HepG2 (cell line): Measurements from ENCODE around the gene C16orf54. TPM values are rescaled to one million over a fixed set of nuclear protein-coding genes. Genes with fewer than 3 reads are reported as not detected.

ENCODE experiments used
- BRD4 ChIP-seq: sonication (generic); formaldehyde crosslinking; IDR thresholded peaks from 2 replicates; pipeline ENCODE4 v1.4.0; 2020; ENCODE audit warnings: missing genetic modification reagents
- CENPT ChIP-seq: sonication (generic); formaldehyde crosslinking; IDR thresholded peaks from 2 replicates; pipeline ENCODE4 v1.8.0; 2022; ENCODE audit warnings: low read depth, mild to moderate bottlenecking, moderate library complexity, missing genetic modification reagents
- CREB1 ChIP-seq, 2 experiments: fragments of 450-650 bp in 1 of 2; IDR thresholded peaks; 2 replicates each; pipeline ENCODE4 v1.6.1; 2016 to 2017; ENCODE audit warnings: control low read depth in 1 of 2, mild to moderate bottlenecking in 1 of 2, missing compliant biosample characterization in 1 of 2, missing genetic modification characterization in 1 of 2
- ELF1 ChIP-seq: sonication (generic); formaldehyde crosslinking; IDR thresholded peaks from 2 replicates; pipeline ENCODE4 v1.4.0; 2020; ENCODE audit warnings: missing genetic modification reagents
- ESRRA ChIP-seq: sonication (generic); formaldehyde crosslinking; IDR thresholded peaks from 2 replicates; pipeline ENCODE4 v1.5.1; 2020; ENCODE audit warnings: mild to moderate bottlenecking, low read depth, missing genetic modification reagents
- GPN1 ChIP-seq: sonication (generic); formaldehyde crosslinking; IDR thresholded peaks from 2 replicates; pipeline ENCODE4 v1.5.1; 2020; ENCODE audit warnings: missing genetic modification reagents, borderline replicate concordance
- IRX3 ChIP-seq: sonication (generic); formaldehyde crosslinking; IDR thresholded peaks from 2 replicates; pipeline ENCODE4 v1.8.1; 2023; ENCODE audit warnings: mild to moderate bottlenecking, low read depth, missing genetic modification reagents, borderline replicate concordance
- MZF1 ChIP-seq: sonication (generic); formaldehyde crosslinking; IDR thresholded peaks from 2 replicates; pipeline ENCODE4 v1.8.1; 2023; ENCODE audit warnings: mild to moderate bottlenecking, missing genetic modification reagents, borderline replicate concordance
- PAF1 ChIP-seq: IDR thresholded peaks from 2 replicates; pipeline ENCODE4 v1.6.1; 2016; ENCODE audit warnings: missing genetic modification reagents, missing compliant biosample characterization
- RBAK ChIP-seq: sonication (generic); formaldehyde crosslinking; IDR thresholded peaks from 2 replicates; pipeline ENCODE4 v1.5.1; 2020; ENCODE audit warnings: mild to moderate bottlenecking, missing genetic modification reagents
- SIN3A ChIP-seq: IDR thresholded peaks from 2 replicates; pipeline ENCODE4 v1.6.1; 2011; ENCODE audit warnings: low read depth, mild to moderate bottlenecking, control low read depth, low read length, borderline replicate concordance
- SMAD3 ChIP-seq: sonication (generic); formaldehyde crosslinking; IDR thresholded peaks from 2 replicates; pipeline ENCODE4 v1.4.0; 2020; ENCODE audit warnings: missing genetic modification reagents
- SMYD3 ChIP-seq: sonication (generic); formaldehyde crosslinking; IDR thresholded peaks from 2 replicates; pipeline ENCODE4 v1.8.1; 2023; ENCODE audit warnings: mild to moderate bottlenecking, missing genetic modification reagents
- ZFP36L2 ChIP-seq: sonication (generic); formaldehyde crosslinking; IDR thresholded peaks from 2 replicates; pipeline ENCODE4 v1.4.0; 2020; ENCODE audit warnings: missing genetic modification reagents
- ZFP41 ChIP-seq: sonication (generic); formaldehyde crosslinking; IDR thresholded peaks from 2 replicates; pipeline ENCODE4 v1.4.0; 2020; ENCODE audit warnings: mild to moderate bottlenecking, missing genetic modification reagents, borderline replicate concordance
- ZNF644 ChIP-seq: IDR thresholded peaks from 2 replicates; pipeline ENCODE4 v1.6.1; 2016; ENCODE audit warnings: low read depth
- polyA plus RNA-seq, 8 experiments: library from polyadenylated mRNA; depleted of rRNA in 3 of 8; stranded (reverse) in 7 of 8; unstranded in 1 of 8; fragments of >200 nt; fragmentation: Illumina TruSeq in 4 of 8; extraction: Trizol in 4 of 8; gene quantifications; 2 replicates each; pipeline versions ENCODE4 v1.2.1 to v1.2.3, GENCODE V29; 2011 to 2016; ENCODE audit warnings: low read depth in 4 of 8, missing spikeins in 1 of 8, mixed read lengths in 1 of 8; ENCODE audit not compliant: insufficient read depth in 1 of 8
- total RNA-seq, 5 experiments: library from RNA; depleted of rRNA; stranded (reverse); fragments of >200 nt; fragmentation: Illumina TruSeq; extraction: Trizol; gene quantifications; 2 replicates each; pipeline ENCODE4 v1.2.3, GENCODE V29; 2016; ENCODE audit warnings: low read depth in 1 of 5
- TF ChIP-seq, protein P1 (sequence below): sonication (generic); formaldehyde crosslinking; IDR thresholded peaks from 2 replicates; pipeline ENCODE4 v1.5.0; 2020; ENCODE audit warnings: mild to moderate bottlenecking, missing genetic modification reagents
- TF ChIP-seq, protein P2 (sequence below): IDR thresholded peaks from 2 replicates; pipeline ENCODE4 v1.6.1; 2018; ENCODE audit warnings: missing genetic modification reagents
- TF ChIP-seq, protein P3 (sequence below): sonication (generic); formaldehyde crosslinking; IDR thresholded peaks from 2 replicates; pipeline ENCODE4 v1.5.0; 2020; ENCODE audit warnings: missing genetic modification reagents, mild to moderate bottlenecking, borderline replicate concordance
- TF ChIP-seq, protein P4 (sequence below): sonication (generic); formaldehyde crosslinking; IDR thresholded peaks from 2 replicates; pipeline ENCODE4 v1.5.0; 2020; ENCODE audit warnings: missing genetic modification reagents
- TF ChIP-seq, protein P5 (sequence below): sonication (generic); formaldehyde crosslinking; IDR thresholded peaks from 2 replicates; pipeline ENCODE4 v1.5.0; 2020; ENCODE audit warnings: missing genetic modification reagents, mild to moderate bottlenecking, borderline replicate concordance

C16orf54 gene
- total and polyA plus RNA-seq, 2 of the 13 experiments (the other 11 are each of a cell fraction or from before 2014, with no cell fraction given): not detected

DNA sequence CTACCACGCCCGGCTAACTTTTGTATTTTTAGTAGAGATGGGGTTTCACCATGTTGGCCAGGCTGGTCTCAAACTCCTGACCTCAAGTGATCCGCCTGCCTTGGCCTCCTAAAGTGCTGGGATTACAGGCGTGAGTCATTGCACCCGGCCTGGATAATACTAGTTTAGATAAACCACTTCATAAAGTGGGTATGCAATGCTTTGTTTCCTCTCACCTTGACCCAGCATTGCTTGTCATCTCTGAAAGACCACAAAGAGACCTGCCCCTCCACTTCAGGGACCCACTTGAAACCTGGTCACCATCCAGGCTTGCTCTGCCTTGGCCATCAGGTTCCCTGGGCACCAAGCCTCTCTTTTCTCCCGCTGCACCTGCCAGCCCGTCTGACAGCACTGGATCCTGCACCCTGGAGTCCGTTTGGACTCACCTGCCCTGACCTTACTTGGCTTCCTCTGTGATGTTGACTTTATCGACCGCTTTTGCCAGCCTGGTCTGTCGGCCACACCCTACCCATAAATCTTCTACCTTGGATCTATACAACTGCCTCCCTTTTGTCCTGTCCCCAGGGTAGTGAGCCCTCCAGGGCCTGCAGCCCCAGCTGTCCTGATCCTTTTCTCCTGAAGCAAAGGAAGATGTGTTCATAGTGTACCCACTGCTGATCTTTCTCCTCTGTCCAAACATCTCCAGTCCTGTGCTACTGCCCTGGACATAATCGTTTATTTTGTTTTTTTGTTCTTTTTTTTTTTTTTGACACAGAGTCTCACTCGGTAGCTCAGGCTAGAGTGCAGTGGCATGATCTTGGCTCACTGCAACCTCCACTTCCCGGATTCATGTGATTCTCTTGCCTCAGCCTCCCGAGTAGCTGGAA lies 19.6 kb upstream of the C16orf54 start (continued):
- no peak; the same call in 1 of the 2 replicates for TF ChIP-seq IRX3
- peak; percentile 89; the same call in 1 of the 2 replicates for TF ChIP-seq BRD4
- TF ChIP-seq CREB1 (IDR thresholded peaks at IDR 0.05): no peak
- TF ChIP-seq CREB1 (CRISPR knock-in tag; IDR thresholded peaks at IDR 0.05): peak; percentile 55
- peak; percentile 89 for TF ChIP-seq SMAD3
- no peak for TF ChIP-seq CENPT (CRISPR knock-in tag)
- 0 out of 2 replicates have a peak, but pooled peaks have one; percentile 21 for TF ChIP-seq SIN3A
- TF ChIP-seq, protein P1, sequence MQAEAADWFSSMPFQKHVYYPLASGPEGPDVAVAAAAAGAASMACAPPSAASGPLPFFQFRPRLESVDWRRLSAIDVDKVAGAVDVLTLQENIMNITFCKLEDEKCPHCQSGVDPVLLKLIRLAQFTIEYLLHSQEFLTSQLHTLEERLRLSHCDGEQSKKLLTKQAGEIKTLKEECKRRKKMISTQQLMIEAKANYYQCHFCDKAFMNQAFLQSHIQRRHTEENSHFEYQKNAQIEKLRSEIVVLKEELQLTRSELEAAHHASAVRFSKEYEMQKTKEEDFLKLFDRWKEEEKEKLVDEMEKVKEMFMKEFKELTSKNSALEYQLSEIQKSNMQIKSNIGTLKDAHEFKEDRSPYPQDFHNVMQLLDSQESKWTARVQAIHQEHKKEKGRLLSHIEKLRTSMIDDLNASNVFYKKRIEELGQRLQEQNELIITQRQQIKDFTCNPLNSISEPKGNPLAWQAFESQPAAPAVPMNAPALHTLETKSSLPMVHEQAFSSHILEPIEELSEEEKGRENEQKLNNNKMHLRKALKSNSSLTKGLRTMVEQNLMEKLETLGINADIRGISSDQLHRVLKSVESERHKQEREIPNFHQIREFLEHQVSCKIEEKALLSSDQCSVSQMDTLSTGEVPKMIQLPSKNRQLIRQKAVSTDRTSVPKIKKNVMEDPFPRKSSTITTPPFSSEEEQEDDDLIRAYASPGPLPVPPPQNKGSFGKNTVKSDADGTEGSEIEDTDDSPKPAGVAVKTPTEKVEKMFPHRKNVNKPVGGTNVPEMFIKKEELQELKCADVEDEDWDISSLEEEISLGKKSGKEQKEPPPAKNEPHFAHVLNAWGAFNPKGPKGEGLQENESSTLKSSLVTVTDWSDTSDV (CRISPR knock-in tag): no peak
- TF ChIP-seq, protein P2, sequence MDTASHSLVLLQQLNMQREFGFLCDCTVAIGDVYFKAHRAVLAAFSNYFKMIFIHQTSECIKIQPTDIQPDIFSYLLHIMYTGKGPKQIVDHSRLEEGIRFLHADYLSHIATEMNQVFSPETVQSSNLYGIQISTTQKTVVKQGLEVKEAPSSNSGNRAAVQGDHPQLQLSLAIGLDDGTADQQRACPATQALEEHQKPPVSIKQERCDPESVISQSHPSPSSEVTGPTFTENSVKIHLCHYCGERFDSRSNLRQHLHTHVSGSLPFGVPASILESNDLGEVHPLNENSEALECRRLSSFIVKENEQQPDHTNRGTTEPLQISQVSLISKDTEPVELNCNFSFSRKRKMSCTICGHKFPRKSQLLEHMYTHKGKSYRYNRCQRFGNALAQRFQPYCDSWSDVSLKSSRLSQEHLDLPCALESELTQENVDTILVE (CRISPR knock-in tag): peak; percentile 81
- TF ChIP-seq MZF1 (CRISPR knock-in tag): peak; percentile 37; the same call in 1 of the 2 replicates
- no peak for TF ChIP-seq ELF1
- TF ChIP-seq, protein P3, sequence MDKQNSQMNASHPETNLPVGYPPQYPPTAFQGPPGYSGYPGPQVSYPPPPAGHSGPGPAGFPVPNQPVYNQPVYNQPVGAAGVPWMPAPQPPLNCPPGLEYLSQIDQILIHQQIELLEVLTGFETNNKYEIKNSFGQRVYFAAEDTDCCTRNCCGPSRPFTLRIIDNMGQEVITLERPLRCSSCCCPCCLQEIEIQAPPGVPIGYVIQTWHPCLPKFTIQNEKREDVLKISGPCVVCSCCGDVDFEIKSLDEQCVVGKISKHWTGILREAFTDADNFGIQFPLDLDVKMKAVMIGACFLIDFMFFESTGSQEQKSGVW (CRISPR knock-in tag): no peak
- no peak for TF ChIP-seq PAF1 (CRISPR knock-in tag)
- TF ChIP-seq ZFP36L2 (CRISPR knock-in tag): no peak
- TF ChIP-seq GPN1 (CRISPR knock-in tag): no peak
- TF ChIP-seq ZFP41: no peak; the same call in 1 of the 2 replicates
- TF ChIP-seq SMYD3: peak; percentile 88; the same call in 1 of the 2 replicates
- TF ChIP-seq, protein P4, sequence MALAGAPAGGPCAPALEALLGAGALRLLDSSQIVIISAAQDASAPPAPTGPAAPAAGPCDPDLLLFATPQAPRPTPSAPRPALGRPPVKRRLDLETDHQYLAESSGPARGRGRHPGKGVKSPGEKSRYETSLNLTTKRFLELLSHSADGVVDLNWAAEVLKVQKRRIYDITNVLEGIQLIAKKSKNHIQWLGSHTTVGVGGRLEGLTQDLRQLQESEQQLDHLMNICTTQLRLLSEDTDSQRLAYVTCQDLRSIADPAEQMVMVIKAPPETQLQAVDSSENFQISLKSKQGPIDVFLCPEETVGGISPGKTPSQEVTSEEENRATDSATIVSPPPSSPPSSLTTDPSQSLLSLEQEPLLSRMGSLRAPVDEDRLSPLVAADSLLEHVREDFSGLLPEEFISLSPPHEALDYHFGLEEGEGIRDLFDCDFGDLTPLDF: no peak
- TF ChIP-seq ZNF644 (CRISPR knock-in tag): peak; percentile 80
- peak; percentile 87; the same call in 1 of the 2 replicates for TF ChIP-seq ESRRA (CRISPR knock-in tag)
- TF ChIP-seq, protein P5, sequence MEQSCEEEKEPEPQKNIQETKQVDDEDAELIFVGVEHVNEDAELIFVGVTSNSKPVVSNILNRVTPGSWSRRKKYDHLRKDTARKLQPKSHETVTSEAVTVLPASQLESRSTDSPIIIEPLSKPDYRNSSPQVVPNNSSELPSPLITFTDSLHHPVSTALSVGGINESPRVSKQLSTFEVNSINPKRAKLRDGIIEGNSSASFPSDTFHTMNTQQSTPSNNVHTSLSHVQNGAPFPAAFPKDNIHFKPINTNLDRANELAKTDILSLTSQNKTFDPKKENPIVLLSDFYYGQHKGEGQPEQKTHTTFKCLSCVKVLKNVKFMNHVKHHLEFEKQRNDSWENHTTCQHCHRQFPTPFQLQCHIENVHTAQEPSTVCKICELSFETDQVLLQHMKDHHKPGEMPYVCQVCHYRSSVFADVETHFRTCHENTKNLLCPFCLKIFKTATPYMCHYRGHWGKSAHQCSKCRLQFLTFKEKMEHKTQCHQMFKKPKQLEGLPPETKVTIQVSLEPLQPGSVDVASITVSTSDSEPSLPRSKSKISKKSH (CRISPR knock-in tag): peak; percentile 59; the same call in 1 of the 2 replicates
- TF ChIP-seq RBAK (CRISPR knock-in tag): peak; percentile 51; the same call in 1 of the 2 replicates
